Peyer's patch (tissue), 4 donors: Measurements from ENCODE around the gene SLC3A2.

Source experiments
- POLR2A ChIP-seq, 2 donors: fragments of 450-650 bp; IDR thresholded peaks; one replicate each; pipeline ENCODE4 v1.5.1; 2017; ENCODE audit warnings: antibody characterized with exemption in 2 of 2, mild to moderate bottlenecking in 2 of 2, moderate library complexity in 2 of 2
- TF ChIP-seq, protein P1 (sequence below), 6 experiments: fragments of 450-650 bp in 4 of 6; fragments of 200-600 bp in 2 of 6; sonication (generic) in 1 of 6; IDR thresholded peaks; one replicate each; pipeline ENCODE4 v1.5.1; 2017 to 2019; ENCODE audit warnings: antibody characterized with exemption in 6 of 6, mild to moderate bottlenecking in 3 of 6, moderate library complexity in 1 of 6

DNA sequence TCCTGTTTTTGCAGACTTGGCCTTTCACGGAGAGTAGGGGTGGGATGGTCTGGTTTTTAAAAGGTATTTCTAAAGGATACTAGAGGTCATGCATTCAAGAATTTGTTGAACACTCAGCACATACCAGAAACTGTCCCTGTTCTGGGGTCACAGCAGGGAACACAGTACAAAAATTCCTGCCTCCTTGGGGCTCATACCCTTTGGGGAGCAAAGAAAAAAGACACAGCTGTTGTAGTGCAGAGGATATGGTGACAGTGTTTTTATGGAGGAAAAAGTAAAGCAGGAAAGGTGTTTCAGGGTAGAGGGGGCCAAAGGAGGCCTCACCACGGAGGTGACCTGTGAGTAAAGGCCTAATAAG, 8.4 kb downstream of the SLC3A2 start:
- TF ChIP-seq, protein P1, sequence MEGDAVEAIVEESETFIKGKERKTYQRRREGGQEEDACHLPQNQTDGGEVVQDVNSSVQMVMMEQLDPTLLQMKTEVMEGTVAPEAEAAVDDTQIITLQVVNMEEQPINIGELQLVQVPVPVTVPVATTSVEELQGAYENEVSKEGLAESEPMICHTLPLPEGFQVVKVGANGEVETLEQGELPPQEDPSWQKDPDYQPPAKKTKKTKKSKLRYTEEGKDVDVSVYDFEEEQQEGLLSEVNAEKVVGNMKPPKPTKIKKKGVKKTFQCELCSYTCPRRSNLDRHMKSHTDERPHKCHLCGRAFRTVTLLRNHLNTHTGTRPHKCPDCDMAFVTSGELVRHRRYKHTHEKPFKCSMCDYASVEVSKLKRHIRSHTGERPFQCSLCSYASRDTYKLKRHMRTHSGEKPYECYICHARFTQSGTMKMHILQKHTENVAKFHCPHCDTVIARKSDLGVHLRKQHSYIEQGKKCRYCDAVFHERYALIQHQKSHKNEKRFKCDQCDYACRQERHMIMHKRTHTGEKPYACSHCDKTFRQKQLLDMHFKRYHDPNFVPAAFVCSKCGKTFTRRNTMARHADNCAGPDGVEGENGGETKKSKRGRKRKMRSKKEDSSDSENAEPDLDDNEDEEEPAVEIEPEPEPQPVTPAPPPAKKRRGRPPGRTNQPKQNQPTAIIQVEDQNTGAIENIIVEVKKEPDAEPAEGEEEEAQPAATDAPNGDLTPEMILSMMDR (IDR thresholded peaks at IDR 0.05): no peak
- no peak for TF ChIP-seq POLR2A (IDR thresholded peaks at IDR 0.05)
